Lower leg skin (tissue), 3 donors: ENCODE results near the gene APOBEC3G.

Experiments
- POLR2A ChIP-seq, 2 donors: fragments of 450-650 bp; IDR thresholded peaks; one replicate each; pipeline ENCODE4 v1.6.1; 2016 to 2017; ENCODE audit warnings: antibody characterized with exemption in 2 of 2, mild to moderate bottlenecking in 1 of 2, moderate library complexity in 1 of 2
- TF ChIP-seq, protein P1 (sequence below), 3 donors: fragments of 450-650 bp; IDR thresholded peaks; one replicate each; pipeline ENCODE4 v1.5.1; 2016; ENCODE audit warnings: antibody characterized with exemption in 3 of 3, mild to moderate bottlenecking in 3 of 3, moderate library complexity in 2 of 3

DNA sequence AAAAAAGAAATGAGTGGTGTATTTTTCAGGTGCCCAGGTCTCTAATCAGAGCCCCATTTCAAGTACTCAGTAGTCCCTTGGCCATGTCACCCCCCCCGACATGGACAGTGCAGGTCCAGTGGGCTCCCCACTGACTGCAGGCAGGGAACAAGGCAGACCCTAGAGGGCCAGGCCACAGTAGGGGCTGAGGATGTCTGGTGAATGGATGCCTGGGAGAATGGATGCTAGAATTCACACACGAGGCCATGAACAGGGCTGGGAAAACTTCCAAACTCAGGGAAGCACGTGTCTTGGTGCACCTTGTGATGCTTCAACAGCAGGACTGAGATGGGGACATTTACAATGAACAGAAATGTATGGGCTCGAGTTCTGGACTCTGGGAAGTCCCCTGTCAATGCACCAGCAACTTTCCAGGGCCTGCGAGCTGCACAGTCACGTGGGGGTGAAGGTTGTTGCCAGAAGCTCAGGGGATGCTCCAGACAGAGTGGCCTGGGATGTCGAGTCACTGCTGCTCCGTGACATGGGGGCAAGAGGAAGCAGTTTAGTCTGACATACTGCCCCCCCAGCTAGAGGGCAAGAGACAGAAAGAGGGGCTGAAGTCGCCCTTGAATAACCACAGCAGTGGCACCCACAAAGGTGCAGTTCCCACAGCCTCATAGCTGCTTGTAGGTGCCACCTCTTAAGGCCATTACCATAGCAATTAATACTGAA lies 3.1 kb downstream of the APOBEC3G start:
- TF ChIP-seq, protein P1, sequence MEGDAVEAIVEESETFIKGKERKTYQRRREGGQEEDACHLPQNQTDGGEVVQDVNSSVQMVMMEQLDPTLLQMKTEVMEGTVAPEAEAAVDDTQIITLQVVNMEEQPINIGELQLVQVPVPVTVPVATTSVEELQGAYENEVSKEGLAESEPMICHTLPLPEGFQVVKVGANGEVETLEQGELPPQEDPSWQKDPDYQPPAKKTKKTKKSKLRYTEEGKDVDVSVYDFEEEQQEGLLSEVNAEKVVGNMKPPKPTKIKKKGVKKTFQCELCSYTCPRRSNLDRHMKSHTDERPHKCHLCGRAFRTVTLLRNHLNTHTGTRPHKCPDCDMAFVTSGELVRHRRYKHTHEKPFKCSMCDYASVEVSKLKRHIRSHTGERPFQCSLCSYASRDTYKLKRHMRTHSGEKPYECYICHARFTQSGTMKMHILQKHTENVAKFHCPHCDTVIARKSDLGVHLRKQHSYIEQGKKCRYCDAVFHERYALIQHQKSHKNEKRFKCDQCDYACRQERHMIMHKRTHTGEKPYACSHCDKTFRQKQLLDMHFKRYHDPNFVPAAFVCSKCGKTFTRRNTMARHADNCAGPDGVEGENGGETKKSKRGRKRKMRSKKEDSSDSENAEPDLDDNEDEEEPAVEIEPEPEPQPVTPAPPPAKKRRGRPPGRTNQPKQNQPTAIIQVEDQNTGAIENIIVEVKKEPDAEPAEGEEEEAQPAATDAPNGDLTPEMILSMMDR (IDR thresholded peaks at IDR 0.05): no peak
- no peak for TF ChIP-seq POLR2A (IDR thresholded peaks at IDR 0.05)
